OCI-M2 (cell line): ENCODE results near the gene WDPCP.
"Not testable (repeated sequence)": the region's sequence is repeated elsewhere in the genome, so short reads cannot be mapped to it uniquely, and the experiment has no call there.

Experiments used
- DNase-seq: peaks from one replicate; lab custom pipeline; 2025; ENCODE audit not compliant: unreplicated experiment; lab: John Stamatoyannopoulos, UW

WDPCP gene

DNA sequence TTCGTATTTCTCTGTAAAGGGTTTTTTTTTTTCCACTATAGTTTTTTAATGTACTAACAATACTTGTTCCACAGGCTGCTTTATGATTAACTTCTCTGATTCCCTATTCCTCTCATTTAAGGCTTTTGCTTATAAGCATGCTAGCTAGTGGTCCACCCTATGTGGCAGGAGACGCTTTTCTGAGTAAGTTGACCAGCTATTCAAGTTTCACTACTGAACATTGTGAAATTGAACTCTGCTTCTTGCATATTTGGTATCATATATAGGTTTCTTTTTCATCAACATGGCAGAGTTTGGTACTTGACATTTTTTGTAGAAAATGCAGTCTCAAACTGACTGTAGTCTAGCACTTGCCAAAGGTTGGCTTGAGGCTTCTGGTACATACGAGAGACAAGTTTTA lies 463.4 kb downstream of the WDPCP start:
- DNase-seq = no peak

GRCh38 chr2:63124218-63124617 lies 464.1 kb downstream of the WDPCP start:
- no peak for DNase-seq

GRCh38 chr2:63122921-63123320 lies 465.4 kb downstream of the WDPCP start:
- DNase-seq = no peak

GRCh38 chr2:63121055-63121834 lies 467.0 kb downstream of the WDPCP start:
- DNase-seq = no peak

GRCh38 chr2:63118821-63119220 lies 469.5 kb downstream of the WDPCP start:
- DNase-seq = no peak

GRCh38 chr2:63104482-63104881 lies 483.8 kb downstream of the WDPCP start:
- DNase-seq = no peak

- no peak for DNase-seq
Measured at GRCh38 chr2:63101954-63102353, 486.3 kb downstream of the WDPCP start.

DNA sequence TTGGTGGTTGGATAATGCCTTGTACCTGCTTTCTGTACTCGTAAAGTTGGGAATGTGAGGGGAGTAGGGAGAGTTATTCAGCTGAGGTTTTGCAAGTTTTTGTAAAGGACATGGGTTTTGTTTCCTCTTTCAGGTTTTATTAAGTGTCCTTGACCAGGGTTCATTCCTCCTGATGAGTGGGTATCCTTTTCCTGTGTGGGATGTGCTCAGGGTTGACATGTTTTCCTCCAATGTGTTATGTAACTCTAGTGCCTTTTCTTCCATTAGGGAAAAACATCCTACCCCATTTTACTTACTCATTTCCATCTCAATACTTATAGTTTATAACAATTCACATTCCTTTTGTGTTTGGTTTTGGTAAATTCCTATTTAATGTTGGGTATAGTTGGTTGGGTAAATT lies 489.2 kb downstream of the WDPCP start:
- no peak for DNase-seq

- DNase-seq = no peak
Measured at GRCh38 chr2:63096491-63096890, 491.8 kb downstream of the WDPCP start.

GRCh38 chr2:63093502-63093901 lies 494.8 kb downstream of the WDPCP start:
- DNase-seq = no peak

DNA sequence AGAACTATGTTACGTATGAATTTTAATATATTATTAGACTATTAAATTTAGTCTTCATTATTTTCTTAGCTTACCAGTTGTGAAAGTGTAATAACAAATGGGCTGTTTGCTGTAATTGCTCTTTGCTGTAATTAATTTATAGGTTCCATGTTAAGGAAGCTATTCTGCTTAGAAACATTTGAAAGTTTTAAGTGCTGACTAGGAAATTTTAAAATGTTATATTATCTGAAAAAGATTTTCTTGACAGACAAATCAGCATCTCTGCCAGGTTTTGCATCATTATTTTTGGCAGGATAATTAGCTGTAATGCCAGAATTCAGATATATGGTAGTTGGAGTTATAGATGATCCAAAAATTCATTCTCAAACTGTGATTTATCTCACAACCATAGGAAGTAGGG lies 495.4 kb downstream of the WDPCP start:
- no peak for DNase-seq

DNA sequence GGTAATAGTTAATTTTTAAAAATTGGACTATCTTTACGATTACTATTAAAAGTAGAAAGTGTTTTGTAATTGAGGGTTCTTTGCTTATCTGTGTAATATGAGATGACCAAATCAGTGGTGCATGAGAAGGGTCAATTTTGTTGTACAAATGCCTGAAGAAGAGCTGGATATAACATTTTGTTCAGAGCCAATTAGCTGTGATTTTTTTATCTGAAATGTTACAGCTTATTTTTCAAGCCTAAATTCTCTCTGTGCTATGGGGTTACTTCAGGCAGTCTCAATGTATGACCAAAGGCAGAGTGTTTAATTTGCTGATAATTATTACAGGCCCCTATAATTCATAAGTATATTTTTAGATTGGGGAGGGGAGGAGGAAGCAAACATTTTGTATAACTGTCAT lies 495.9 kb downstream of the WDPCP start:
- no peak for DNase-seq

DNA sequence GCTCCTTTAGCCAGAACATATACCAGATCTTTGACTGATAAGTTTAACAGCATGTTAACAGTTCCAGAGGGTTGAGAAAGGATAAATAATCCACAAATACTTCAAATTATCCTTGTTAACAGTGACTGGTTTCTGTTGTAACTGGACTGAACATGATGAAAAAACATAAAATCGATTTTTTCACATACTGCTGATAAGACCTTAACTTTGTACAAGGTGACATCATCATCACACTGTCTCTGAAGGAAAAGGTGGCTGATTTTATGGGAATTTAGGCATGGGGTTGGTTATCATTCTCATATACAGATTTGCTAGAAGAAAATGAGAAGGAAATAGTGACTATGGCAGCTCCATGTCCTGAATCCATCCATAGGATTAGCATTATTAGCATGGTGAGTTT lies 501.6 kb downstream of the WDPCP start:
- no peak for DNase-seq

- no peak for DNase-seq
Measured at GRCh38 chr2:63081404-63081803, 506.9 kb downstream of the WDPCP start.

- no peak for DNase-seq
Measured at GRCh38 chr2:63078852-63079606, 509.2 kb downstream of the WDPCP start.

GRCh38 chr2:63074399-63074798 lies 513.9 kb downstream of the WDPCP start:
- DNase-seq = not testable (repeated sequence)

- DNase-seq = no peak
Measured at GRCh38 chr2:63073994-63074393, 514.3 kb downstream of the WDPCP start.

- DNase-seq = no peak
Measured at GRCh38 chr2:63071664-63072063, 516.6 kb downstream of the WDPCP start.
